NOMO-1 treated with DMSO at 0.1 percent for 48 hours (cell line): ENCODE results near the gene CTRB2.

Experiments used
- DNase-seq: peaks from one replicate; lab custom pipeline; 2025; ENCODE audit not compliant: unreplicated experiment; lab: John Stamatoyannopoulos, UW

The CTRB2 gene

DNA sequence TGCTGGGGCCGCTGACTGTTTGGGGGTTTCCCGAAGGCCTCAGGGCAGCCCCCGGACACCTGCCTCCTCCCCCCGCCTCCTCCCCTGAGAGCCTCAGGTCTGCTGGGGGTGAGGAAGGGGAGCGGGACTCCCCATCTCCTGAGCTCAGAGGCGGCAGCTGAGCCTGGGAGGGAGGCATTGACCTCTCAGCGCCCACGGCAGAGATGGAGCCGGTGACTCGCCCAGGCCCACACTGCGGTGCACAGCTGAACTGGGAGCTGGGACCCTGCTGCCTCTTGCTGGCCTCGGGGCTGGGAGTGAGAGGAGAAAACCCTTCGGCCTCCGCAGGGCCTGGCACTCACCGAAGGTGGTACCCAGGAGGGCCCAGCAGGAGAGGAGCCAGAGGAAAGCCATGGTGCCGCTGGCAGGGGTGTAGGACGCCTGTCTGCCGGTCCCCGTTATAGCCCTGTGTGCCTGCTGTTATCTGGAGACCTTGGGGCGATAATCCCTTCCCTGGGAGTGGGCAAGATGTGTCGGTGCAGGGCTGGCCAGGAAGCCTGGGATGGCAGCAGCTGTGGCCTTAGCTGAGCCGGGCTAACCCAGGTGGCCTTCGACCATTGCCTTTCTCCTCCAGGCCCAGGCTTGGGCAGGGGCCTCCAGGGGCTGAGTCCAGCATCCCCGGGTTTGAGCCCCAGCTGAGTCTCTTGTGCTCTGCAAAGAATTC is at the start of gene CTRB2:
TSS of gene CTRB2 (minus strand) at position 413 of the 703 bp plus-strand sequence. CDS start at position 393, 20 bp downstream.
- no peak for DNase-seq

DNA sequence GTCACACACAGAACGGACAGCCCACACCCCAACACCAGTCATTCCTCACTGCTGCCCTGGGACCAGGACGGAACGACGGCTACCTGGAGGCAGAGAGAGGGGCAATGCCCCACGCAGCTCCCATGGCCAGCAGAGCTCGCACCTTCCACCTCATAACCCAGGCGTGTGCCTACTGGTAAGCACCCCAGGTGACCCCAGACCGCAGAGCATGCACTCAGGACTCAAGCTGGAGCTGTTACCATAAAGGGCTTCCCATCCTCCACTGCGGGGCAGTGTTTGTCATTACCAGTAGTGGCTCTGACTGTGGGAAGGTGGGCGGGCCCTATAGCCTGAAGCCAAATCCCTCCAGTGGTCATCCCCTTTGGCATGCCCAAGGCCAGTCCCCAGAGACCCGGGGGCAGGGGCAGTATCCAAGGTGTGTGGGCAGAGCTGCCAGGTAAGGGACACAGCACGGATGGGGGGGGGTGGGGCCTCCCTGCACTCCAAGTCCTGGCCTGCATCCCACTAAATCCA is 49.2 kb upstream of the CTRB2 start:
- DNase-seq, result no peak

DNA sequence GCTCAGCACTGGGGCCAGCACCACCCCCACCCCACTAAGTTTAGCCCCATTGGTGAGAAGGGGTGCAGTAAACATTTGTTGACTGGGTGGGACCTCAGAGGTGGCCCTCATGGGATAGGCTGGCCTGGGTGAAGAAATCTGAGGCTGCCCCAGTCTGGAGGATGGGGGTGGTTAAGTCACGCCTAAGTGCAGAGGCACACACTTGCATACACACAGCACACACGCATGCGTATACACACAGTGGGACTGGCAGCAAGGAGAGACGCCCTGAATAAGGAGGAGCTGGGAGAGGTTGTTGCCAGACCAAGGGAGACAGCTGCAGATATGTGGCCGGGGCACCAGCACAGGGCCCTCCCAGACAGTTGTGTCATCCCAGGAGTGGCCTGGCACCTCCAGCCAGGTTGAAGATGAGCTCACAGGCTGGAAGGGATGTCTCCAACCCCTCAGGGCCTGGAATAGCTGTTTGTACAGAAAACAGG is 47.4 kb upstream of the CTRB2 start:
- no peak for DNase-seq

DNA sequence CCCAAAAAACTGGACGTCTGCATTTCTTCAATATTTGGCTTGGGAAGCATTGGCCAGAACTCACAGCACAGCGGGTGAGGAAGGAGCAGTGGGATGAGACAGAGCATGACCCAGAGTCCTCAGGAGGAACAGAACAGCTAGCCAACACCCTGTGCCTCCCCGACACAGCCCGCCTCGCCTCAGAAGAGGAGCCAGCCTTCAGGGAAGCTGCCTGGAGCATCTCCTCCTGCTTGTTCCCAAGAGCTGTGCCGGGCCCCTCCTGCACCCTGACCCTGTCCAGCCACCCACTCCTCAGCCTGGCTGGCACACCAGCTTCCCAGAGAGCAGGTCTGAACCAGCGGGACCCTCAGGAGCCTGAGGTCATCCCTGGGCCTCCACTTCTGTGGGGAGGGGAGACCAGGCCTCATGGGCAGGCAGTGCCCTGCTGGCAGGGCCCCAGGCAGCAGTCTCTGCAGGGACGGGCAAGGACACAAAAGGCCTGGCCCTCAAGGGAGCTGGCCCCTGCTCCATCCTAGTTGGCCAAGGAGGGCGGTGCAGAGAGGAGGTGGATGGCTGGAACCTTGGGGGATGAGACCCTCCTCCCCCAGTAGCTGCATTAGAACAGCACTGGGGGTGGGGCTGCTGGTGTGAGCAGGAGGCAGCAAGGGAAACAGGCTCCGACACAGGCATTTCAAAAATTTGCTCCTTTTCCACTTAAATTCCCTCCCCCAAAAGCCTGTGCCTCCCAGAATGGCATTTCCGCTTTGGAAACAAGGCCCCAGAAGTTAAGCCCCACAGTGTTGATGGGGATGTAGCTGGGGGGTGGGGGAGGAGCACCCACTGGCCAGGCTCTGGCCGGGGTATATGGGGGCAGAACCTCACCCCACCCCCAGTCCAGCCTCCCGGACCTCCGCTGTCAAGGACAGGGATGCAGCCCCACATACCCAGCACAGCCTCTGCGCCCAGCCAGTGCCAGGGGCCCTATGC is 46.3 kb upstream of the CTRB2 start:
- no peak for DNase-seq

DNA sequence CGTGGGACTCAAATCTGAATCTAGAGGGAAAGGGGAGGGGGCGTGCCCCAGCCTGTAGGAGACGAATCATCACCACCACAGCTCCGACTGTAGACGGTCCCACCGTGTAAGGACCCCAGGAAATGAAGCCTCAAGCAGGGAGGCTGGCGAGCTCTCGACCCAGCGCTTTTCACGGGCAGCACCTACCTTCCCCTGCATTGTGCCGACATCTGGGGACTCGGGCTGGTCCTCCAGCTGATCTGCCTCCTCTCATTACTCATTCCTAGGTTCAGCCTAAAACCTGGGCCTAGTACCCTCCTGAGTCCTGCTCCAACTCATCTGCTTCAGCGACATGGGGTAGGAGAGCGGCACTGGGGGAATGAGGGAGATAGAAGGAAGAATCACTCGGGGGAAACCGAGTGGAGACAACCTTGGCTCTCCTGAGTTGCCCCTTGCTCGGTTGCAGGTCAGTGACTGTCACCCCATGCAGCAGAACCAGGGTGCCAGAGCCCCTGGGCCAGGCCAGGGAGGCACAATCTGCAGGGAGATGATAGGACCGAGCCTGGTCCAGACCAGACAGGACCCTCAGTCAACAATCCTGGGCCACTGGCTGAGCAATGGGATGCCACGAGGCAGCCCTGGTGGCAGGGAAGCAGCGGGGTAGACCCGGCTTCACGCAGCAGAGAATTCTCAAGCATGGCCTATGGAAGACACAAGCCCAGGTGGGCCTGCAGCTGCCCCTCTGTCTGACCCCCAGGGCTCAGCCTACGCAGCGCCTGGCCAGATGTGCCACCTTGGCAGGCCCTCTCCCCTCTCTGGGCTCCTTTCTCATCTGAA is 45.3 kb upstream of the CTRB2 start:
- no peak for DNase-seq

DNA sequence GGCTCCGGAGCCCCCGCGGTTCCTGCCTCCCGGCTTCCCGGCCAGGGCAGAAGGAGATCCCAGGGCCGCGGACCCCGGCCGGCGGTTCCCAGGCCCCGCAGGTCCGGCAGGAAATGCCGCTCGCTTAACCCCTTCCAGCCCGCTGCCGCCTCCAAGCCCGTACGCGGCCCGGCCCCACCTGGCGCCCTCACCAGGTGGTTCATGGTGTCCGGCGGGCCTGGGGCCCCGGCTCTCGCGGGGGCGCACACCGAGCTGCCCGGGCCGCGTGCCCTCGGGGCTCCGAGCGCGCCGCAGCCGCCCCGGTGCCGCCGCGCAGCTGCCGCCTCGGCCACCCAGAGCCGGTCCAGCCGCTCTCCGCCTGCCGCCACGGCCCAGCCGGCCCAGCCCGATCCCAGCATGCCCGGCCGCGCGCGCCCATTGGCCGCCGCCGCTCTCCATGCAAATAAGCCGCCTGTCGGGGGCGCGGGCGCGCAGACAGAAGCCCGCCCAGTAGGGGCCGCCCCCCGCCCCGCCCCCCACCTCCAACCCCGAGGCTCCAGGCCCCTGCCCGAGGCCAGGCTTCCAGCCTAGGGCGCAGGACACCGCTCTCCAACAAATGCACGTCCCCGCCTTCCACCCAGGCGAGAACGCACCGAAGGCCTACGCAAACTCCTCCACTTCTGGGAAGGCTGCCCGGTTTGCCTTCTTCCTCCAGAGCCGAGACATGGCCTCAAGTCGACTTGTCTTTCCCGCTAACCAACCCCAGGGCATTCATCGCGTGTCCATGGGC is 44.5 kb upstream of the CTRB2 start, which contains the start of gene BCAR1:
TSS of gene BCAR1 (minus strand) at position 345 of the 769 bp plus-strand sequence. CDS start at position 203, 142 bp downstream.
- DNase-seq, result peak; percentile 64

DNA sequence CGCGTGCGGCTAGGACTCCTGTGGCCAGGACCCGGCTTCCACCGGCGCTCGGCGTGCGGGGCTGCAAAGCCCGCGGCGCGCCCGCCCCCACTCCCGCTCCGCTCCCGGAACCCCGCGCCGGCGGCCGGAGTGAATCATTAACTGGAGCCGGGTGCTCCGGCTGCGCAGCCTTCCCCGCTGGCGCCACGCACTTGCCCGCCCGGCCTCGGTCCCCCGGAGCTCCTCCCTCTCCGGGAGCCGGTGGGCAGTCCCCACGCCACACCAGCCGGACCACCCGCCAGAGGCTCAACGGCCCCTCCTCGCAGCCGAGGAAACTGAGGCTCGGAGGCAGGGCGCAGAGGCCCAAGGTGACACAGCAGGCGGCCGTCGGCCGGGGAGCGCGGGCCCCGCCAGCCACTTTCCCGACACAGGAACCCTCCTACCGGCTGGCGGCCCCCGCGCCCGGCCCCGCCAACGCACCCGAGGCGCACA is 43.9 kb upstream of the CTRB2 start:
- DNase-seq, result no peak

DNA sequence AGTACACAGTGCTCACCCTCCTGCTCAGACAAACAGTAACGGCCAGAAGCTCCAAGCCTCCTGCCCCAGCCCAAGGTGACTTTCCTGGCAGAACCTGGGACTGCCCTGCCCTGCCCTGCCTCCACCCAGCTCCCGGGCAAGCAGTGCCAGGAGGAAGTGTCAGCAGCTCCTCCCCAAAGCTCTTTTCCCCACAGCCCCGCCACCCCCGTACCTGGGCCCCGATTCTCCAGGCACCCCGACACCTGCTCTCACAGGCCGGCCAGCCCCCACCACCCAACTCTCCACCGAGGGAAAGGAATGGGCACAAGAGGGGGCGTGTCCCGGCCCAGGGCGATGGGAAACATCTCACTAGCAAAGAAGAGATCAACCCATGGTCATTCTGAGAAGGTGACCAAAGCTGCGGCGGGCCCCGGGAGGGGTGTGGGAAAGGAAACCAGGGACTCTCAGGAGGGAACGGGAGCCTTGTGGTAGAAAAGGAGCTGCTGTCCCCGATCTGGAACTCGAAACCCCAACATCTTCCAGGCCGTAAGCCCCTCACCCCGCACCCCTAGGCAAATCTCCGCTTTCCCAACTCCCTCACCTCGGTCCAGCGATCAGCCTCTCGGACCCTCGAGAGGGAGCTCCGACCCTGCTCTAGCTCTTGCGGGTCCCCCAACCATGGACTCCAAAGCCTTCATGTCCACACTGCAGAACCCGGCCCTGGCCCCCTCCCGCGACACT is 43.3 kb upstream of the CTRB2 start:
- no peak for DNase-seq

DNA sequence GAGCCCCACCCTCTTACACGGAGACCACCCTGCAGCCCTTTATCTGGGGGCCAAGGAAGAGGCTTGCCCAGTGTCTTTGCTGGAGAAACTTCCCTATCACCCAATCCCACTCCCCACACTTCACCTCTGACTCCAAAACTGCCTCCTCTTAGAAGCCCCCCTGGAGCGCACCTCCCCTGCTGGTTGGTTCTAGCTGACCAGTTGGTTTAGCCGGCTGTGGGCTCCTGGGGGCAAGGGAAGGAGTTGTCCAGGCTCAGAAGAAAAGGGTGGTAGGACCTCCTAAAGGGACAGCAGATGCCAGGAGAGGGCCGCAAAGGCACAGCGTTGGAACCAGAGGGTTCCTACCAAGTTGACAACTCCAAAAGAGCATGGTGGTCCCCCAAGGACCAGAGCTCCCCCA is 42.5 kb upstream of the CTRB2 start:
- no peak for DNase-seq

DNA sequence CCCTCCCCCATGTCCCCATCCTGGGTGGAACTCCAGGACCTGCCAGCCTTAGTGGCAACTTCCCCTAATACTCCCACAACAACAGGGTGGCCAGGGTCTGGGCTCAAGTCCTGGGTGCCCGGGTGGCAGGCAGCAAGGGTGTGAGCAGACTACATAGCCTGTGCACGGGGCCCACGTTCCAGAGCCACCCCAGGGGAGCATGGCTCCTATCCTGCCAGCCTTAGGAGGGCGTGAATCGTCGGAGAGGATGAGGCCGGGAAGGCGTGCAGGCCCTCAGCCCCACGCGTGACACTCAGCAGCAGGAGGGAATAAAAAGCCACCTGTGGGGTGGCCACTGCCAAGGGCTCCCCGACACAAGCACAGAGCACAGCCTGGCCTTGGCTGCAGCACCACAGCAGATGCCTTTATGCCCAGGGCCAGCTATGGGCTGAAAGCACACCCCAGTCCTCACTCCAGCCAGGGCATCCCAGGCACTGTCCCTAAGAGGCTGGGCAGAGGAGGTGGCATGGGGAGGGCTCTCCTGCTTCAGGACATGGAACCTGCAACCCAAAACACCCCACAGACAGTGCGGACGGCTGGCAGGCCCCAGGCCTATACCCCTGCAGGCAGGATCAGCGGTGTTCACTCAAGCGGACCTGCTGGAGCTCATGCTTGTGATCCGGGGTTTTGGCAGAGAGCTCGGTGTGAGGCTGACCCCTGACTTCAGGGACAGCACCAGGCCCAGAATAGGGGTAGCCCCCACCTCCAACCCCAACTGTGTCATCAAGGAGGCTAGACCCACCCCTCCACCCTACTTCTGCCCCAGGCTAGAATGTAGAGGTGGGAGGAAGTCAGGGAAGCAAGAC is 41.8 kb upstream of the CTRB2 start:
- no peak for DNase-seq

DNA sequence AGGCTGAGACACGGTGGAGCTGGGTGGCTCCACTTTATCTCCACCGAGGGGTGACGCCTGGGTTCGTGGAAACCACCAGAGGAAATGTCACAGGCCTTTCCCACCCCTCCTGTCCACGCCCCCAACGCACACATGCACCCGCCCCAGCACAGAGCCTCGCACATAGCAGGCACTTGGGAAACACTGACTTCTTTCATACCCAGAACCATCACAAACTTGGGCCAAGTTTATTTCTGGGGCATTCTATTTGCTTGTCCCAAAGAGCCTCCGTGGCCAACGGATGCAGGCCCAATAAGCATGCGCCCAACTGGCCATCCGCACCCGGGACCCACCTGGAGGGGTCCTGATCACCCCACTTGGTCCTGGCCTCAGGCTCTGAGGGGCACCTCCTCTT is 41.2 kb upstream of the CTRB2 start:
- no peak for DNase-seq

DNA sequence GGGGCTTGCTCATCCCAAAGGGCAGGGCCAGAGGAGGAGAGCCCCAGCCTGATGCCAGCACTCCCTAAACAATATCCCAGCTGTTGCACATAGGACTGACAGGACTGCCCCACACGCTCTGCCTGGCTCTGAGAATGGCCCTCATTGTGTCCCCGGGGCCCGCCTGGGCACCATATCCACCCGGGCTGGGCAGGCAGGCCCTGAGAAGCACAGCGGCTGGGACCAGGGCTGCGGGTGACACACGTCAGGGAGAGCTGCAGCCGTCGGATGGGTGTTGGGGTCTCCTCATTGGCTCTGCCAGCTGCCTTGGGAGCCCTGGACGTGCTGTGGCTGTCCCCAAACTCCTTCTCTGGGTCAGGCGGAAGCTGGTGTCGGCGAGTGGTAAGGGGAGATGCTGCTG is 40.3 kb upstream of the CTRB2 start:
- no peak for DNase-seq

DNA sequence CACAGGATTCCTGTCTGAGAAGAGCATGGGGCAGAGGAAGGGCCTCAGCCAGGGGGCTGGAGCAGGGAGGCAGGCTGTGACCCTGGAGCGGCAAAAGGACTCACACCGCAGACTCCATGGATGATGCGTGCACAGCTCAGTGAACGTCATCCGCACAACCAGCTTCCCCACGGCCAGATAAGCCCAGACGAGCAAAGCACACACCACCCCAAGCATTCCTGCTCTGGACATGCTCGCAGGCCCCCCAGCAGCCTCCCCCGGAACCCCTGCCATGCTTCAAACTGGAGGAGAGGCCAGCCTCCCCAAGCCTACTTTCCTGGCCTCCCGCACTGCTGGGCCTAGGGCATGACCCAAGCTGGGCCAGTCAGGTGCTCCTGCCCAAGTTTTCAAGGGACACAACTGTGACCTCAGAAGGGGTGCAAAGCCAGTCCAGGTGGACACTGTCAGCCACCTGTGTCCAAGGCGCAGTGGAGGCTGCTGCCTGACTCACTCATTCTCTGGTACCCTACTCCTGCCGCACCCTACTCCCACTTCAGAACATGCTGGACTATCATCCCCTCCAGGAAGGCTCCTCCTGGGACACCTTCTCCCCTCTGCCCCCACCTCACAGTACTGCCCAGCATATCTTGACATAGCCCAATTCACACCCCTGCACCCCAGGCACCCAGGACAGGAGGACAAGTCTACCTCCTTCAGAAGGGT is 39.7 kb upstream of the CTRB2 start:
- no peak for DNase-seq

DNA sequence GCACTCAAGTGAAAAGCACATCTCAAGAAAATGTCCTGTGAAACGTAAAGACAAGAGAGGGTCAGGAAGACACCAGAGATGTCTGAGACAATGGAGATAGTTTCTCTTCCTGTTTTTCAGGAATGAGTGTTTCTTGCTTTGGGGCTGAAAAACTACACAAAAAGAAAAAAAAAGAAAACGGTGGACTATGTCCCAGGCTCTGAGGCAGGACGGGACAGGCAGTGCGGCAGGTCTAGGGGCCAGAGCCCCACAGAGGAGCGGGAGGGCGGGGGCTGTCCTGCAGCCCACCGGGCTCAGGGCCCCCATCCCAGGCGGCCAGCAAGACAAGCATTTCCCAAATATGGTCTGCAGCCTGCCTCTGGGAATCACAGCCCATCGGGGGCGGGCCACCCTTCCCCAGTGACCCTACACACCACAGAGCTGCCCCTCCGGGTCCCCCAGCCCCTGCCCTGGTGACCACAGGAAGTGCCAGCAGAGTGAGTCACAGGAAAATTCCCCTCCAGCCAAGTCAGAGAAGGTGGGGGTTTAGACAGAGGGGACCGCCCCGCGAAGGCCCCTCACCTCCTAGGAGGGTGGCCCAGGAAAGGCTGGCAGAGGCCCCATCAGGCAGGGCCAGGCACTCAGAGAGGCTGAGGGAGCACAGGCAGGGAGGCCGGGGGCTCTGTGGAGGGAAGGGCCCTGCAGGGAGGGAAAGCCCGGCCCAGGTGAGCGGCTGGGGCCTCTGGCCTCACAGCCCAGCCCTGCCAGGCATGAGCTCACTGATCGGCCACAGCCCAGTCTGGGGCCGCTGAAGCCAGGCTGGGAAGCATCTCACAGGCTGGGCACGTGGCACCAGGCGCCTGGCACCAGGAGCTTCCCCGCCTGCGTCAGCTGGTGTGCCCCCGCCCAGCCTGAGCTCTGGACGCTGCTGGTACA is 38.1 kb upstream of the CTRB2 start:
- peak; percentile 69 for DNase-seq

DNA sequence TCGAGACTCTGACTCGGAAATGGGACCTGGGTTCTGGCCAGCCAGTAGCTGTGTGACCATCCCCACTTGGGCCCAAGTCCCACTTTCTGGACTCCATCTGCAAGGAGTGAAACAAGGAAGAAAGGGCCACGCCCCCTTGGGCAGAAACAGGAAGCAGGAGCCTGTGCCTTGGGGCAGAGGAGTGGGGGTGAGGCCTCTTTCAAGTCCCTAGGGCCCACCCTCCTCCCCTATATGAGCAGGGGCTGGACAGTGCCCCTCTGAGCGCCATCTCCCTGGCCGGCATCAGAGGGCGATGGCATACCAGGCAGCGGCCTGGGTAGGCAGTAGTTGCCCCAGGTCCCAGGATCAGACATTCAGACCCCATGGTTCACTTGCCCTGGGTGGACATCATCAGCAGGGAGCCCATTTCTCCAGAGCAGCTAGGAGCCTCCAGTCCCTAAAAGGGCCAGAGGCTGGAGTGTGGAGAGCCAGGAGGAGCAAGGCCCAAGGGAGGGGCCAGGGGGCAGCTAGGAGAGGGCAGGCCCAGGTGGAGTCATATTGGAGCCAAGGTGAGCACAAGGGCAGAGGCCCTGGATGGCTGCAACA is 37.4 kb upstream of the CTRB2 start:
- peak; percentile 36 for DNase-seq

DNA sequence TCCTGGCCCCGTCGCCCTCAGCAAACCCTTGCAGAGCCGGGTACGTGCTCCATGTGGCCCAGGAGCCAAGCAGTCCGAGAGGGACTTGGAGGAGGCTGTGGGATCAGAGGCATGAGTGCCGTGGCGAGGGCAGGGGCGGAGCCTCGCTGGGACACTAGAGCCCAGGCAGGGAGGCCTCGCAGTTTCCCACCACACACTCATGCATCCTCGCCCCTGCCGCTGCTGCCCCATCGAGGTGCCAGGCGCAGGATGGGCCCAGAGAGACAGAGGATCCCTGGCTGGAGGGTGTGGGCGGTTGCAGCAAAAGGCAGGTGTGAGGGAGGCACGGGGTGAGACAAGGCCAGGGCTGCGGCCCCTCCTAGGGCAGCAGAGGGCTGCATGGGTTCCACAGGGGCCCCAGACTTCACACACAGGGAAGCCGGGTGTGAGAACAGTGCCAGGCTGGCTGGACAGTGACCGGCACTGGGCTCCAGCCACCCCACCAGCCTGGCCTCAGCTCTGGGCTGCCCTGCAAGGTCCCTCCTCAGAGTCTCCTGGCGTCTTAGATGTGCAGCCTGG is 36.8 kb upstream of the CTRB2 start:
- DNase-seq, result no peak
